Kidney (tissue), 14 donors: ENCODE data around the gene SYK. TPM values are rescaled to one million over a fixed set of nuclear protein-coding genes. Genes with fewer than 3 reads are reported as not detected.
A peak's percentile ranks its signal among the peaks of the same experiment; 100 is the strongest.
"Not testable (repeated sequence)": the region's sequence is repeated elsewhere in the genome, so short reads cannot be mapped to it uniquely, and the experiment has no call there.

Experiments used
- DNase-seq, 5 donors: peaks; one replicate each; pipeline ENCODE4 v3.0.0-alpha.2; 2013 to 2020
- FAIRE-seq: peaks from 2 replicates; lab custom pipeline; 2012; peaks lifted over from hg19 to GRCh38; lab: Jason Lieb, UNC
- H3K27ac ChIP-seq, 2 donors: one replicate each; pipeline ENCODE4 v1.7.0; 2013; ENCODE audit warnings: low read depth in 2 of 2, low read length in 2 of 2, inconsistent platforms in 1 of 2
- H3K27me3 ChIP-seq: one replicate; pipeline ENCODE4 v1.7.1; 2013; ENCODE audit warnings: low read length, inconsistent platforms; ENCODE audit not compliant: control insufficient read depth, insufficient read depth
- H3K36me3 ChIP-seq, 3 donors: one replicate each; pipeline versions ENCODE4 v1.7.0 to v1.7.1; 2013; ENCODE audit warnings: low read length in 3 of 3, control low read depth in 1 of 3, inconsistent platforms in 1 of 3; ENCODE audit not compliant: insufficient read depth in 3 of 3, control insufficient read depth in 2 of 3
- H3K4me1 ChIP-seq, 3 donors: one replicate each; pipeline versions ENCODE4 v1.7.0 to v1.7.1; 2013; ENCODE audit warnings: low read length in 3 of 3, inconsistent platforms in 1 of 3, low read depth in 1 of 3; ENCODE audit not compliant: control insufficient read depth in 2 of 3, insufficient read depth in 2 of 3
- H3K4me3 ChIP-seq, 3 donors: one replicate each; pipeline versions ENCODE4 v1.7.0 to v1.8.1; 2013; ENCODE audit warnings: low read length in 3 of 3, control low read depth in 1 of 3, inconsistent platforms in 1 of 3
- H3K9ac ChIP-seq, 3 donors: one replicate each; pipeline versions ENCODE4 v1.7.0 to v1.7.1; 2013; ENCODE audit warnings: low read length in 3 of 3, control low read depth in 1 of 3, inconsistent platforms in 1 of 3
- H3K9me3 ChIP-seq, 3 donors: one replicate each; pipeline versions ENCODE4 v1.7.0 to v1.7.1; 2013; ENCODE audit warnings: low read length in 3 of 3, control low read depth in 1 of 3, inconsistent platforms in 1 of 3; ENCODE audit not compliant: control insufficient read depth in 2 of 3, insufficient read depth in 1 of 3
- intact Hi-C: fragments of 100-400 bp; cut with DNase I; formaldehyde crosslinking; loops from one replicate; pipeline ENCODE4 v1.11.1; 2022
- polyA plus RNA-seq: library from polyadenylated mRNA; stranded (reverse); fragments of 350-450 nt; fragmentation: Illumina TruSeq; extraction: RNeasy Lipid Tissue Mini Kit (QIAGEN cat#74804); gene quantifications from one replicate; pipeline ENCODE4 v1.2.3, GENCODE V29; 2014; ENCODE audit warnings: low read depth, low replicate concordance; ENCODE audit not compliant: insufficient read depth
- total RNA-seq: library from RNA; stranded (reverse); fragmentation: NEBNext Ultra II Directional; extraction: Animal tissue kit (Norgen Biotek cat#: 25700); gene quantifications from one replicate; pipeline ENCODE4 v1.2.1, GENCODE V29; 2021
- TF ChIP-seq, protein P1 (sequence below): IDR thresholded peaks from 3 replicates; pipeline ENCODE4 v1.5.1; 2012; ENCODE audit warnings: mild to moderate bottlenecking, moderate library complexity, borderline replicate concordance; ENCODE audit not compliant: insufficient read depth; ENCODE audit errors: extremely low read depth
- donor health status: control.
- donor health status: control.
- donor health status: control.
- donor health status: control.
- donor health status: control.
- donor health status: DM: yes; HTN: yes; CAD: no.
- donor health status: Normal renal cell carcinoma (clear cell type).

Gene SYK
- total and polyA plus RNA-seq, 2 donors from 2014 or later, result 13.3 to 52.2 TPM

DNA sequence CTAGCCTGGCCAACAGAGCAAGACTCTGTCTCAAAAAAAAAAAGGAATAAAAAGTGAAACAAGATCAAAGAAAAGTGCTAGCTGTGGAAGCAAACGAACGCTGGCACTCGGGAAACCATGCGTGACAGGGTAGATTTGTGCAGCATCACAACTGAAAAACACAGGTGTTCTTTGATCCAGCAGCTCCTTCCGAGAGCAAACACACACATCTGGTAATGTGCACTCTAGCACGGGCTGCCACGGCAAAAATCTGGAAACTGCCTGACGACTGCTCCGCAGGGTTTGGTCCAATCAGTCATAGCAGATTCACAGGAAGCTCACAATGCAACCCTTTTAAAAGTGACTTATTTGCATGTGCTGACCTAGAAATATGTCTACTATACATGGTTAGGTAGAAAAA is 80.0 kb downstream of the SYK start:
- H3K4me3 ChIP-seq, result no peak overlapping the region
- H3K4me1 ChIP-seq, result no peaks in the 10 kb centered on the region
- FAIRE-seq, result no peak
- intact Hi-C loops, result no loop called here
- no peaks in the 10 kb centered on the region for H3K27me3 ChIP-seq
- TF ChIP-seq, protein P1, sequence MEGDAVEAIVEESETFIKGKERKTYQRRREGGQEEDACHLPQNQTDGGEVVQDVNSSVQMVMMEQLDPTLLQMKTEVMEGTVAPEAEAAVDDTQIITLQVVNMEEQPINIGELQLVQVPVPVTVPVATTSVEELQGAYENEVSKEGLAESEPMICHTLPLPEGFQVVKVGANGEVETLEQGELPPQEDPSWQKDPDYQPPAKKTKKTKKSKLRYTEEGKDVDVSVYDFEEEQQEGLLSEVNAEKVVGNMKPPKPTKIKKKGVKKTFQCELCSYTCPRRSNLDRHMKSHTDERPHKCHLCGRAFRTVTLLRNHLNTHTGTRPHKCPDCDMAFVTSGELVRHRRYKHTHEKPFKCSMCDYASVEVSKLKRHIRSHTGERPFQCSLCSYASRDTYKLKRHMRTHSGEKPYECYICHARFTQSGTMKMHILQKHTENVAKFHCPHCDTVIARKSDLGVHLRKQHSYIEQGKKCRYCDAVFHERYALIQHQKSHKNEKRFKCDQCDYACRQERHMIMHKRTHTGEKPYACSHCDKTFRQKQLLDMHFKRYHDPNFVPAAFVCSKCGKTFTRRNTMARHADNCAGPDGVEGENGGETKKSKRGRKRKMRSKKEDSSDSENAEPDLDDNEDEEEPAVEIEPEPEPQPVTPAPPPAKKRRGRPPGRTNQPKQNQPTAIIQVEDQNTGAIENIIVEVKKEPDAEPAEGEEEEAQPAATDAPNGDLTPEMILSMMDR, result no peak
- DNase-seq, result peak in 2 of 5 donors; percentile 14 to 26
- peaks cover 0 to 4% (median 0%) of the 10 kb centered on the region in 3 donors for H3K36me3 ChIP-seq
- no peak overlapping the region for H3K27ac ChIP-seq
- H3K9ac ChIP-seq, result no peak overlapping the region
- no peaks in the 10 kb centered on the region for H3K9me3 ChIP-seq

GRCh38 chr9:90882991-90883600 is 81.5 kb downstream of the SYK start:
- TF ChIP-seq, protein P1, result no peak
- Histone ChIP-seq H3K36me3 (peaks cover 0 to 4% (median 0%) of the 10 kb centered on the region in 3 donors), H3K9me3 (no peaks in the 10 kb centered on the region), H3K27ac (no peak overlapping the region), H3K27me3 (no peaks in the 10 kb centered on the region), H3K9ac (no peak overlapping the region), H3K4me1 (no peaks in the 10 kb centered on the region), H3K4me3 (no peak overlapping the region)
- FAIRE-seq (no peak), DNase-seq (no peak)
- intact Hi-C loops, result no loop called here

GRCh38 chr9:90883661-90884060 is 82.0 kb downstream of the SYK start:
- Histone ChIP-seq H3K27me3 (no peaks in the 10 kb centered on the region), H3K9me3 (no peaks in the 10 kb centered on the region), H3K4me3 (no peak overlapping the region), H3K4me1 (no peaks in the 10 kb centered on the region), H3K36me3 (peaks cover 0 to 4% (median 0%) of the 10 kb centered on the region in 3 donors), H3K9ac (no peak overlapping the region), H3K27ac (no peak overlapping the region)
- no peak for FAIRE-seq
- intact Hi-C loops, result no loop called here
- no peak for DNase-seq
- TF ChIP-seq, protein P1, result no peak

- H3K36me3 ChIP-seq, result peaks cover 0 to 5% (median 2%) of the 10 kb centered on the region in 3 donors
- H3K9me3 ChIP-seq, result no peaks in the 10 kb centered on the region
- H3K27me3 ChIP-seq, result no peaks in the 10 kb centered on the region
- no peak overlapping the region for H3K4me3 ChIP-seq
- FAIRE-seq, result peak; percentile 51
- H3K4me1 ChIP-seq, result no peaks in the 10 kb centered on the region
- intact Hi-C loops, result no loop called here
- H3K27ac ChIP-seq, result no peak overlapping the region
- no peak overlapping the region for H3K9ac ChIP-seq
- TF ChIP-seq, protein P1, result no peak
- DNase-seq, result no peak
Measured at GRCh38 chr9:90884178-90884577, 82.6 kb downstream of the SYK start.

- H3K27me3 ChIP-seq, H3K9ac ChIP-seq, H3K4me1 ChIP-seq, FAIRE-seq, H3K4me3 ChIP-seq, H3K36me3 ChIP-seq, DNase-seq, H3K27ac ChIP-seq, intact Hi-C loops, H3K9me3 ChIP-seq: not testable (repeated sequence)
Measured at GRCh38 chr9:90886868-90887267, 85.2 kb downstream of the SYK start.
